NCI-H128 (cell line): ENCODE results near the gene PCDHA6.
"Not testable (repeated sequence)": the region's sequence is repeated elsewhere in the genome, so short reads cannot be mapped to it uniquely, and the experiment has no call there.

Experiments
- DNase-seq: peaks from one replicate; lab custom pipeline; 2025; ENCODE audit not compliant: unreplicated experiment; lab: John Stamatoyannopoulos, UW

PCDHA6 gene

DNA sequence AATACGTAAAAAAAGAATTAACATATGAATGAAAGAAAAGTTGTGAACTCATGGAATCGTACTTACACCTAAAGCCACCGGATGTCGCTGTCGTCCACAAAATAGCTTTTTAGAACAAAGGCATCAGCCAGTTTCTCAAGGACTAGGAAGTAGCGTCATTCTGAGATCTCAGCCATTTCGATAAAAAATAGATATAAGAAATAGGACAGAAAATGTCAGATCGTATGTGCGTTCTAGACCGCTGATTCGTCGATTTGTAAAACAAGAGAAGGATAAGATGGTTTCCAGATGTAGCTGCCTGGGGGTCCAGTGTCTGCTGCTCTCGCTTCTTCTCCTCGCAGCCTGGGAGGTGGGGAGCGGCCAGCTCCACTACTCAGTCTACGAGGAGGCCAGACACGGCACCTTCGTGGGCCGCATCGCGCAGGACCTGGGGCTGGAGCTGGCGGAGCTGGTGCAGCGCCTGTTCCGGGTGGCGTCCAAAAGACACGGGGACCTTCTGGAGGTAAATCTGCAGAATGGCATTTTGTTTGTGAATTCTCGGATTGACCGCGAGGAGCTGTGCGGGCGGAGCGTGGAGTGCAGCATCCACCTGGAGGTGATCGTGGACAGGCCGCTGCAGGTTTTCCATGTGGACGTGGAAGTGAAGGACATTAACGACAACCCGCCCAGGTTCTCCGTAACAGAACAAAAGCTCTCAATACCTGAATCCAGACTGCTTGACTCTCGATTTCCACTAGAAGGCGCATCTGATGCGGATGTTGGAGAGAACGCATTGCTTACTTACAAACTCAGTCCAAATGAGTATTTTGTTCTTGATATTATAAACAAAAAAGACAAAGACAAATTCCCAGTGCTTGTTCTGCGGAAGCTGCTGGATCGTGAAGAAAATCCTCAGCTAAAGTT, 28.3 kb downstream of the PCDHA6 start, which contains the start of gene PCDHA10:
Gene PCDHA10 (plus strand): TSS at position 126 of the 903 bp plus-strand sequence. CDS start 152 bp downstream, at position 278.
- no peak for DNase-seq

DNA sequence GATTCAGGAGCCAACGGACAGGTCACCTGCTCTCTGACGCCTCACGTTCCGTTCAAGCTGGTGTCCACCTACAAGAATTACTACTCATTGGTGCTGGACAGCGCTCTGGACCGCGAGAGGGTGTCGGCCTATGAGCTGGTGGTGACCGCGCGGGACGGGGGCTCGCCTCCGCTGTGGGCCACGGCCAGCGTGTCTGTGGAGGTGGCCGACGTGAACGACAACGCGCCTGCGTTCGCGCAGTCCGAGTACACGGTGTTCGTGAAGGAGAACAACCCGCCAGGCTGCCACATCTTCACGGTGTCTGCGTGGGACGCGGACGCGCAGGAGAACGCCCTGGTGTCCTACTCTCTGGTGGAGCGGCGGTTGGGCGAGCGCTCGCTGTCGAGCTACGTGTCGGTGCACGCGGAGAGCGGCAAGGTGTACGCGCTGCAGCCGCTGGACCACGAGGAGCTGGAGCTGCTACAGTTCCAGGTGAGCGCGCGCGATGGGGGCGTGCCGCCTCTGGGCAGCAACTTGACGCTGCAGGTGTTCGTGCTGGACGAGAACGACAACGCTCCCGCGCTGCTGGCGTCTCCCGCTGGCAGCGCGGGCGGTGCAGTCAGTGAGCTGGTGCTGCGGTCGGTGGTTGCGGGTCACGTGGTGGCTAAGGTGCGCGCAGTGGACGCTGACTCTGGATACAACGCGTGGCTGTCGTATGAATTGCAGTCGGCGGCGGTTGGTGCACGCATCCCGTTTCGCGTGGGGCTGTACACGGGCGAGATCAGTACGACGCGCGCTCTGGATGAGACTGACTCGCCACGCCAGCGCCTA, 29.6 kb downstream of the PCDHA6 start:
- DNase-seq, result no peak

DNA sequence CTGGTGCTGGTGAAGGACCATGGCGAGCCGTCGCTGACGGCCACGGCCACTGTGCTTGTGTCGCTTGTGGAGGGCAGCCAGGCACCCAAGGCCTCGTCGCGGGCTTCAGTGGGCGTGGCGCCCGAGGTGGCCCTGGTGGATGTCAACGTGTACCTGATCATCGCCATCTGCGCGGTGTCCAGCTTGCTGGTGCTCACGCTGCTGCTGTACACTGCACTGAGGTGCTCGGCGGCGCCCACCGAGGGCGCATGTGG, 30.2 kb downstream of the PCDHA6 start:
- DNase-seq, result no peak

DNA sequence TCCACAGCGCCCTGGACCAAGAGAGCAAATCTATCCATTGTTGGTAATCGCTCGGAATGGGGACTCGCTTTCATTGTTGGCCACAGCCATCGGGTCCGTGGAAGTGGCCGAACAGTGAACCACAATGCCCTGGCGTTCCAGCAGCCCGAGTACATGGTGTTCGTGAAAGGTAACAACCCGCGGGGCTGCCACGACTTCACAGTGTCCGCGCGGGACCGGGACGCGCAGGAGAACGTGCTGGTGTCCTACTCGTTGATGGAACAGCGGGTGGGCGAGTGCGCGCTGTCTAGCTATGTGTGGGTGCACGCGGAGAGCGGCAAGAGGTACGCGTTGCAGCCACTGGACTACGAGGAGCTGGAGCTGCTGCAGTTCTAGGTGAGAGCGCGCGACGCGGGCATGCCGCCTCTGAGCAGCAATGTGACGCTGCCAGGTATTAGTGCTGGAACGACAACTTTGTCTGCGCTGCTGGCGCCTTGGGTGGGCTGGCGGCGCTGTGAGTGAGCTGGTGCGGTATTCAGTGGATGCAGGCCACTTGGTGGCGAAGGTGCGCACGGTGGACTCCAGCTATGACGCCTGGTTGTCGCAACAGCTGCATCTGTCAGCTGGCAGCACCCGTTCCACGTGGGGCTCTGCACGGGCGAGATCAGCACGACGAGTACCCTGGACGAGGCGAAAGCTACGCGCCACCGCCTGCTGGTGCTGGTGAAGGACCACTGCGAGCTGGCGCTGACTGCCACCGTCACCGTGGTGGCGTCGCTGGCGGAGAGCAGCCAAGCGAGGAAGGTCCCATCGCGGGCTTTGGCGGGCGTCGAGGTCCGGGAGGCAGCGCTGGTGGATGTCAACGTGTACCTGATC, 34.9 kb downstream of the PCDHA6 start:
- no peak for DNase-seq

DNA sequence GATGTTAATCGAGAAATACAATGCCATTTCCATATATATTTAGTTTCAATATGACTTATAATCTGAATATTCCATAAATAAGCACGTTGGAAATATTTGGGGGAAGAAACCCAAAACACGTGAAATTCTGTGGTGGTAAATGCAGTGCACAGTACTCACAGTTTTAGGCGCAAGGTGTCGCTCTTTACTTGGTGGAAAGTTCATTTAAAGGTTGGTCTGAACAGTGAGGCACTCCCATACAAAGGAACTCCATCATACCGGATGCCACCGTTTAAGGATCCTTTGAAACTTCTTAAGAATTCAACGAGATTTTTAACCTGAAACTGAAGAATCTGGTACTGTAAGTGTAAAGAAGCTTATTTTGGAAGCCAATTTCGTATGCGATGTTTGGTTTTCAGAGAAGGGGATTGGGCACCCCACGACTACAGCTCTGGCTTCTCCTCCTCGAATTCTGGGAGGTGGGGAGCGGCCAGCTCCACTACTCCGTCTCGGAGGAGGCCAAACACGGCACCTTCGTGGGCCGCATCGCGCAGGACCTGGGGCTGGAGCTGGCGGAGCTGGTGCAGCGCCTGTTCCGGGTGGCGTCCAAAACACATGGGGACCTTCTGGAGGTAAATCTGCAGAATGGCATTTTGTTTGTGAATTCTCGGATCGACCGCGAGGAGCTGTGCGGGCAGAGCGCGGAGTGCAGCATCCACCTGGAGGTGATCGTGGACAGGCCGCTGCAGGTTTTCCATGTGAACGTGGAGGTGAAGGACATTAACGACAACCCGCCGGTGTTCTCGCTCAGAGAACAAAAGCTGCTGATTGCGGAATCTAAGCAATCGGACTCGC, 41.2 kb downstream of the PCDHA6 start, which contains the start of gene PCDHA11:
Gene PCDHA11 (plus strand): TSS at position 237 of the 834 bp plus-strand sequence. CDS start 147 bp downstream, at position 384.
- DNase-seq, result no peak

DNA sequence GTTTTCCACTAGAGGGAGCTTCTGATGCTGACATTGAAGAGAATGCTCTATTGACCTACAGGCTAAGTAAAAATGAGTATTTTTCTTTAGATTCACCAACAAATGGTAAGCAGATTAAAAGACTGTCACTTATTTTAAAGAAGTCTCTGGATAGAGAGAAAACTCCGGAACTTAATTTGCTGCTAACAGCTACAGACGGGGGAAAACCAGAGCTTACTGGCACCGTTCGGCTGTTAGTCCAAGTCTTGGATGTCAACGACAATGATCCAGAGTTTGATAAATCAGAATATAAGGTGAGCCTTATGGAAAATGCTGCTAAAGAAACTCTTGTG, 41.8 kb downstream of the PCDHA6 start:
- DNase-seq, result no peak

DNA sequence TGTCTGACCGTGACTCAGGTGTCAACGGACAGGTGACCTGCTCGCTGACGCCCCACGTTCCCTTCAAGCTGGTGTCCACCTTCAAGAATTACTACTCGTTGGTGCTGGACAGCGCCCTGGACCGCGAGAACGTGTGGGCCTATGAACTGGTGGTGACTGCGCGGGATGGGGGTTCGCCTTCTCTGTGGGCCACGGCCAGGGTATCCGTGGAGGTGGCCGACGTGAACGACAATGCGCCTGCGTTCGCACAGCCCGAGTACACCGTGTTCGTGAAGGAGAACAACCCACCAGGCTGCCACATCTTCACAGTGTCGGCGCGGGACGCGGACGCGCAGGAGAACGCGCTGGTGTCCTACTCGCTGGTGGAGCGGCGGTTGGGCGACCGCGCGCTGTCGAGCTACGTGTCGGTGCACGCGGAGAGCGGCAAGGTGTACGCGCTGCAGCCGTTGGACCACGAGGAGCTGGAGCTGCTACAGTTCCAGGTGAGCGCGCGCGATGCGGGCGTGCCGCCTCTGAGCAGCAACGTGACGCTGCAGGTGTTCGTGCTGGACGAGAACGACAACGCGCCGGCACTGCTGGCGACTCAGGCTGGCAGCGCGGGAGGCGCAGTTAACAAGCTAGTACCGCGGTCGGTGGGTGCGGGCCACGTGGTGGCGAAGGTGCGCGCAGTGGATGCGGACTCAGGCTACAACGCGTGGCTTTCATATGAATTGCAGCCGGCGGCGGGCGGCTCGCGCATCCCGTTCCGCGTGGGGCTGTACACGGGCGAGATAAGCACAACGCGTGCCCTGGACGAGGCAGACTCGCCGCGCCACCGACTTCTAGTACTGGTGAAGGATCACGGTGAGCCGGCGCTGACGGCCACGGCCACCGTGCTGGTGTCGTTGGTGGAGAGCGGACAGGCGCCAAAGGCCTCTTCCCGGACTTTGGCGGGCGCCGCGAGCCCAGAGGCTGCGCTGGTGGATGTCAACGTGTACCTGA, 42.8 kb downstream of the PCDHA6 start:
- DNase-seq, result no peak

DNA sequence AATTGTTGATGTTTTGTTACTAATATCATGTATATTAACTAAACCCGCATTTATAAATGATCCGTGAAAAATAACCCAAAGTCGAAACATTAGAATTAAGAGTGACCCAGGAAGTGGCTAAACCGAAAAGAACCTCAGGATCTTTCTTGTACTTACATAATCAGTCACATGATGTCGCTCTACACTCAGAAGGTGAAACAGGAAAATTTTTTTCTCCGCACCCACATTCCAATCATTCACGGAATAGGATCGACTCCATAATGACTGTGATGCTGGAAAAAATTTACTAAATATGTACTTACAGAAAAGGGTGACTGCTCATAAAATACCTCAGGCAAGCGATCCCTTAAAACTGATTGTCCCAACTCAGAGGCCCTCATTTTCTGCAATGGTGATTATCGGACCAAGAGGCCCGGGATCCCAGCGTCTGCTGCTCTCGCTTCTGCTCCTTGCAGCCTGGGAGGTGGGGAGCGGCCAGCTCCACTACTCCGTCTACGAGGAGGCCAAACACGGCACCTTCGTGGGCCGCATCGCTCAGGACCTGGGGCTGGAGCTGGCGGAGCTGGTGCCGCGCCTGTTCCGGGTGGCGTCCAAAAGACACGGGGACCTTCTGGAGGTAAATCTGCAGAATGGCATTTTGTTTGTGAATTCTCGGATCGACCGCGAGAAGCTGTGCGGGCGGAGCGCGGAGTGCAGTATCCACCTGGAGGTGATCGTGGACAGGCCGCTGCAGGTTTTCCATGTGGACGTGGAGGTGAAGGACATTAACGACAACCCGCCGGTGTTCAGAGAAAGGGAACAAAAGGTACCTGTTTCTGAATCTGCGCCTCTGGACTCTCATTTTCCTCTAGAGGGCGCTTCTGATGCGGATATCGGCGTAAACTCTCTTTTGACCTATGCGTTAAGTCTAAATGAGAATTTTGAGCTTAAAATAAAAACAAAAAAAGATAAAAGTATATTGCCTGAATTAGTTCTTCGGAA, 47.6 kb downstream of the PCDHA6 start, which contains the start of gene PCDHA12:
Gene PCDHA12 (plus strand): TSS at position 224 of the 981 bp plus-strand sequence. CDS start 165 bp downstream, at position 389.
- no peak for DNase-seq

DNA sequence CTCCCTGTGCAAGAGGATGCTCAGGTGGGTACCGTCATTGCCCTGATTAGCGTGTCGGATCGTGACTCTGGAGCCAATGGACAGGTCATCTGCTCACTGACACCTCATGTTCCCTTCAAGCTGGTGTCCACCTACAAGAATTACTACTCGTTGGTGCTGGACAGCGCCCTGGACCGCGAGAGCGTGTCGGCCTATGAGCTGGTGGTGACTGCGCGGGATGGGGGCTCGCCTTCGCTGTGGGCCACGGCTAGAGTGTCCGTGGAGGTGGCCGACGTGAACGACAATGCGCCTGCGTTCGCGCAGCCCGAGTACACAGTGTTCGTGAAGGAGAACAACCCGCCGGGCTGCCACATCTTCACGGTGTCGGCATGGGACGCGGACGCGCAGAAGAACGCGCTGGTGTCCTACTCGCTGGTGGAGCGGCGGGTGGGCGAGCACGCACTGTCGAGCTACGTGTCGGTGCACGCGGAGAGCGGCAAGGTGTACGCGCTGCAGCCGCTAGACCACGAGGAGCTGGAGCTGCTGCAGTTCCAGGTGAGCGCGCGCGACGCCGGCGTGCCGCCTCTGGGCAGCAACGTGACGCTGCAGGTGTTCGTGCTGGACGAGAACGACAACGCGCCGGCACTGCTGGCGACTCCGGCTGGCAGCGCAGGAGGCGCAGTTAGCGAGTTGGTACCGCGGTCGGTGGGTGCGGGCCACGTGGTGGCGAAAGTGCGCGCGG, 48.9 kb downstream of the PCDHA6 start:
- DNase-seq, result not testable (repeated sequence)

DNA sequence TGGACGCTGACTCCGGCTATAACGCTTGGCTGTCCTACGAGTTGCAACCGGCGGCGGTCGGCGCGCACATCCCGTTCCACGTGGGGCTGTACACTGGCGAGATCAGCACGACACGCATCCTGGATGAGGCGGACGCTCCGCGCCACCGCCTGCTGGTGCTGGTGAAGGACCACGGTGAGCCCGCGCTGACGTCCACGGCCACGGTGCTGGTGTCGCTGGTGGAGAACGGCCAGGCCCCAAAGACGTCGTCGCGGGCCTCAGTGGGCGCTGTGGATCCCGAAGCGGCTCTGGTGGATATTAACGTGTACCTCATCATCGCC, 49.5 kb downstream of the PCDHA6 start:
- no peak for DNase-seq
